ENCODE measurements around the gene SLC12A2. TPM values are rescaled to one million over a fixed set of nuclear protein-coding genes. Genes with fewer than 3 reads are reported as not detected.

Gene SLC12A2
- total RNA-seq, 1 donor from 2014 or later = 59.1 TPM

GRCh38 chr5:128228521-128228920 is 145.0 kb downstream of the SLC12A2 start:
- DNase-seq = no peak

- DNase-seq = no peak
These were observed 151.5 kb downstream of the SLC12A2 start for GRCh38 chr5:128234928-128235641.

GRCh38 chr5:128236334-128236733 is 152.8 kb downstream of the SLC12A2 start:
- no peak for DNase-seq

- DNase-seq = no peak
These were observed 153.4 kb downstream of the SLC12A2 start for GRCh38 chr5:128237000-128237399.

- DNase-seq = no peak
These were observed 154.0 kb downstream of the SLC12A2 start for GRCh38 chr5:128237546-128237945.

All from occipital lobe (tissue), 2 donors.